Natural killer cell (primary cell): Measurements from ENCODE around the gene PVRIG. TPM values are rescaled to one million over a fixed set of nuclear protein-coding genes. Genes with fewer than 3 reads are reported as not detected.

Experiments
- ATAC-seq, 3 donors: fragments of 150-1000 bp in 2 of 3; fragments of 200-7000 bp in 1 of 3; cut with Tn5 transposase; 1 replicate in 1 of 3; 2 replicates in 2 of 3; pipeline ENCODE4 v1.10.0; 2021; ENCODE audit warnings: mild to moderate bottlenecking in 2 of 3, moderate library complexity in 2 of 3
- DNase-seq, 2 donors: peaks; one replicate each; pipeline versions ENCODE4 v3.0.0 to v3.0.0-alpha.2; 2013 to 2021; ENCODE audit warnings: mixed read lengths in 1 of 2
- H3K27ac ChIP-seq: one replicate; pipeline ENCODE4 v1.5.1; 2013; ENCODE audit warnings: mild to moderate bottlenecking, low read length
- H3K27me3 ChIP-seq: one replicate; pipeline ENCODE4 v1.6.1; 2013; ENCODE audit warnings: low read length; ENCODE audit not compliant: control insufficient read depth, insufficient read depth
- H3K36me3 ChIP-seq: one replicate; pipeline ENCODE4 v1.6.1; 2013; ENCODE audit warnings: low read length; ENCODE audit not compliant: control insufficient read depth, insufficient read depth
- H3K4me1 ChIP-seq: one replicate; pipeline ENCODE4 v1.6.1; 2013; ENCODE audit warnings: low read length; ENCODE audit not compliant: control insufficient read depth, insufficient read depth
- H3K4me3 ChIP-seq: one replicate; pipeline ENCODE4 v1.5.1; 2013; ENCODE audit warnings: low read length
- H3K9me3 ChIP-seq: one replicate; pipeline ENCODE4 v1.6.1; 2013; ENCODE audit warnings: low read length; ENCODE audit not compliant: control insufficient read depth, insufficient read depth
- H3K27ac Mint-ChIP-seq, 2 donors: one replicate each; pipeline ENCODE4 v1.8.0; 2022; ENCODE audit warnings: mild to moderate bottlenecking in 2 of 2, mixed read lengths in 2 of 2, moderate library complexity in 1 of 2
- H3K27me3 Mint-ChIP-seq, 2 donors: one replicate each; pipeline ENCODE4 v1.8.0; 2022; ENCODE audit warnings: low read depth in 2 of 2, mixed read lengths in 2 of 2
- H3K36me3 Mint-ChIP-seq: one replicate; pipeline ENCODE4 v1.8.0; 2022; ENCODE audit warnings: mixed read lengths
- H3K4me1 Mint-ChIP-seq, 2 donors: one replicate each; pipeline ENCODE4 v1.8.0; 2022; ENCODE audit warnings: mixed read lengths in 2 of 2
- H3K4me3 Mint-ChIP-seq: one replicate; pipeline ENCODE4 v1.8.0; 2022; ENCODE audit warnings: mild to moderate bottlenecking, moderate library complexity, mixed read lengths
- H3K9me3 Mint-ChIP-seq, 2 donors: one replicate each; pipeline ENCODE4 v1.8.0; 2022; ENCODE audit warnings: mixed read lengths in 2 of 2
- WGBS: methylation state at CpG from one replicate; pipeline ENCODE4 v1.1.7; 2013; ENCODE audit warnings: missing lambda C conversion rate; ENCODE audit not compliant: insufficient coverage; 5-methylcytosine and 5-hydroxymethylcytosine counted together
- intact Hi-C: fragments of 100-400 bp; cut with micrococcal nuclease; formaldehyde crosslinking; loops from one replicate; pipeline ENCODE4 v1.14.2; 2022
- total RNA-seq, 4 donors: library from RNA; stranded (reverse); fragments of 120-200 nt in 1 of 4; gene quantifications; one replicate each; pipeline versions ENCODE4 v1.2.3 to v1.2.4, GENCODE V29; 2013 to 2022
- TF ChIP-seq, protein P1 (sequence below): fragments of 200-600 bp; IDR thresholded peaks from one replicate; pipeline ENCODE4 v1.8.0; 2022; ENCODE audit warnings: antibody characterized with exemption

Gene PVRIG
- total RNA-seq, 3 donors from 2014 or later (not counting 1 experiment from before 2014, with no cell fraction given), result 45.6 to 84.1 (median 52.9) TPM

DNA sequence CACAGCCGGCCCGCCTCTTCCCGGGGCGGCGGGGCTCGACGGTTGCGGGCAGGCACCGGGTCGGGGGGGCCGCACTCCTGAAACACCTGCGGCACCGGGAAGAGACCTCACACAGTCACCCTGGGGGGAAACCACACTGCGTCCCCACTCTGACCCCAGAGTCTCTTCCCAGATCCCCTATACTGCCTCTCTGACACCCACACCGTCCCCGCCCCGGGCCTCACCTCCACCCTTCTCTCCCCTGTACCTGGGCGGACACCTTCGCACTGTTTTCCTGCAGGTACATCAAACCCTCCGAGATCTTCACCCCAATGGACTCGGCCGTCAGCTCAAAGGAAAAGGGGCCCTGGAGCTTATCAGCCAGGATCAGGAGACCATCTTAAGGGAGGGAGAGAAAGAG is 47.9 kb upstream of the PVRIG start:
- H3K27me3 ChIP-seq, result peaks cover 30% of the 10 kb centered on the region
- Mint-ChIP-seq H3K27me3 (peaks cover 35 to 38% of the 10 kb centered on the region in 2 donors), H3K4me3 (peak overlapping the region; percentile 75), H3K36me3 (no peaks in the 10 kb centered on the region), H3K27ac (no peak overlapping the region), H3K4me1 (peaks cover 33 to 48% of the 10 kb centered on the region in 2 donors), H3K9me3 (no peaks in the 10 kb centered on the region)
- WGBS, result 12% methylated on average over 22 of the region's 22 CpGs
- no peaks in the 10 kb centered on the region for H3K36me3 ChIP-seq
- TF ChIP-seq, protein P1, sequence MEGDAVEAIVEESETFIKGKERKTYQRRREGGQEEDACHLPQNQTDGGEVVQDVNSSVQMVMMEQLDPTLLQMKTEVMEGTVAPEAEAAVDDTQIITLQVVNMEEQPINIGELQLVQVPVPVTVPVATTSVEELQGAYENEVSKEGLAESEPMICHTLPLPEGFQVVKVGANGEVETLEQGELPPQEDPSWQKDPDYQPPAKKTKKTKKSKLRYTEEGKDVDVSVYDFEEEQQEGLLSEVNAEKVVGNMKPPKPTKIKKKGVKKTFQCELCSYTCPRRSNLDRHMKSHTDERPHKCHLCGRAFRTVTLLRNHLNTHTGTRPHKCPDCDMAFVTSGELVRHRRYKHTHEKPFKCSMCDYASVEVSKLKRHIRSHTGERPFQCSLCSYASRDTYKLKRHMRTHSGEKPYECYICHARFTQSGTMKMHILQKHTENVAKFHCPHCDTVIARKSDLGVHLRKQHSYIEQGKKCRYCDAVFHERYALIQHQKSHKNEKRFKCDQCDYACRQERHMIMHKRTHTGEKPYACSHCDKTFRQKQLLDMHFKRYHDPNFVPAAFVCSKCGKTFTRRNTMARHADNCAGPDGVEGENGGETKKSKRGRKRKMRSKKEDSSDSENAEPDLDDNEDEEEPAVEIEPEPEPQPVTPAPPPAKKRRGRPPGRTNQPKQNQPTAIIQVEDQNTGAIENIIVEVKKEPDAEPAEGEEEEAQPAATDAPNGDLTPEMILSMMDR, result no peak
- H3K27ac ChIP-seq, result no peak overlapping the region
- H3K4me3 ChIP-seq, result no peak overlapping the region
- H3K4me1 ChIP-seq, result peaks cover 37% of the 10 kb centered on the region
- ATAC-seq (peak in 2 of 3 donors; percentile 12 to 19), DNase-seq (peak in 1 of 2 donors; percentile 36)
- no peaks in the 10 kb centered on the region for H3K9me3 ChIP-seq
- intact Hi-C loops, result no loop called here

DNA sequence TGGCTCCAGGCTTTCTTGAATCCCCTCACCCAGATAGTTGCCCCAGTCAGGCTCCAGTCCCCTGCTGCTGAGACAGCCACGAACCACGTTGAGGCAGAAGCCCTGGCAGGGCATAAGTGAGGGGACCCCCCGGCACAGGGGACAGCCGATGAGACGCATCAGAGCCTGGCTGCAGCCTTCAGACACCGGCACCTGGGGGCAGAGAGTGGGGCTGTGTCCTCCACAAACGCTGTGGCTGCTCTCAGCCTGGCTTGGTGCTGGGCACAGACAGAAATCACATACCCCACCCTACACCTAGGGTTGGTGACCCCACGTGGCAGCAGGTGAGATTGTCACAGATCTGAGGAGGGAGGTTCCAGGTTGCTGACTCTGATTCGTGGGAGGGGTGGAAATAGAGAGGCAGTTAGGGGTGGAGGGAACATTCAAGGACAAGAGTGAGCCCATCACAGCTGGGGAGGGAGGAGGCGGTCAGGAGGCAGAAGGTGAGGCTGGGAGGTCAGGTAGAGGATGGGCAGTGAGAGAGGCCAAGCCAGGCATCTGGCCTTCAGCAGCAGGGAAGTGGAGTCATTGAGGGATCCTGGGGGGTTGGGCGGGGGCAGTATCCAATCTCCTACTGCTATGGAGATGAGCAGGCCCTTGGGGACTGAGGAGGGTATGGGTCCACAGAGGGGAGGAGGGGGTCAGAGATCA is 45.8 kb upstream of the PVRIG start:
- peaks cover 14 to 17% of the 10 kb centered on the region in 2 donors for H3K27me3 Mint-ChIP-seq
- TF ChIP-seq, protein P1, result no peak
- H3K36me3 Mint-ChIP-seq, result no peaks in the 10 kb centered on the region
- H3K4me3 Mint-ChIP-seq, result no peak overlapping the region
- 84% methylated on average over 11 of the region's 11 CpGs for WGBS
- Histone ChIP-seq H3K4me1 (peaks cover 33% of the 10 kb centered on the region), H3K9me3 (peaks cover 6% of the 10 kb centered on the region), H3K27me3 (peaks cover 13% of the 10 kb centered on the region), H3K4me3 (no peak overlapping the region), H3K36me3 (no peaks in the 10 kb centered on the region), H3K27ac (no peak overlapping the region)
- ATAC-seq (no peak), DNase-seq (peak in 1 of 2 donors; percentile 36)
- H3K4me1 Mint-ChIP-seq, result peaks cover 15 to 39% of the 10 kb centered on the region in 2 donors
- intact Hi-C loops, result no loop called here
- H3K9me3 Mint-ChIP-seq, result no peaks in the 10 kb centered on the region
- no peak overlapping the region for H3K27ac Mint-ChIP-seq

DNA sequence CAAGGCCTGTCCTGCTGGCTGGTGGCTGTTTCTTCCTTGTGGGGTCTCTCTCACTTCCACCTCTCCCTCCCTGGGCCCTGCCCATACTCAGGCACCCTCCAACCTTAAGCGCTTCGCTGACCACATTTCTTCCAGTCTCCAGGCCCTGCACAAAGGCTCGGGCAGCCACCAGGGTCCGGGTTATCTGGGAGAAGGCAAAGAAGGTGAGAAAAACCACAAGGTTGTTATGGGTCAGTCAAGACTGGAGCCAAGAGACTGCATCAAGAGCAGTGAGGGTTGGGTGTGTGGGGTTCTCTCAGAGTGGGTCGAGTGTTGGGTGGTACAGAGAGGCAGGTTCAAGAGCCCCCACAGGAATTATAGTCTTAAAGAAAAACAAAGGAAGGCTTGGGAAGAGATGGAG is 45.2 kb upstream of the PVRIG start:
- intact Hi-C loops, result no loop called here
- 72% methylated on average over 5 of the region's 5 CpGs for WGBS
- Histone ChIP-seq H3K27ac (no peak overlapping the region), H3K4me3 (no peak overlapping the region), H3K27me3 (peaks cover 13% of the 10 kb centered on the region), H3K36me3 (no peaks in the 10 kb centered on the region), H3K4me1 (peaks cover 30% of the 10 kb centered on the region), H3K9me3 (peaks cover 6% of the 10 kb centered on the region)
- Mint-ChIP-seq H3K27ac (no peak overlapping the region), H3K4me1 (peaks cover 15 to 38% of the 10 kb centered on the region in 2 donors), H3K4me3 (no peak overlapping the region), H3K9me3 (no peaks in the 10 kb centered on the region), H3K36me3 (no peaks in the 10 kb centered on the region), H3K27me3 (peaks cover 14 to 17% of the 10 kb centered on the region in 2 donors)
- ATAC-seq, result no peak
- DNase-seq, result no peak
- TF ChIP-seq, protein P1, result no peak
